Trophoblast cell (in vitro differentiated cells and primary cell): ENCODE results near the gene PFDN2. TPM values are rescaled to one million over a fixed set of nuclear protein-coding genes. Genes with fewer than 3 reads are reported as not detected.

ENCODE experiments used
- DNase-seq, 2 donors: peaks; one replicate each; pipeline ENCODE4 v3.0.0-alpha.2; 2016
- H2AFZ ChIP-seq: 2 replicates; pipeline ENCODE4 v1.6.1; 2013; ENCODE audit warnings: low read length, moderate library complexity, mild to moderate bottlenecking; ENCODE audit not compliant: insufficient read depth, poor library complexity
- H2AK5ac ChIP-seq: 2 replicates; pipeline ENCODE4 v1.6.1; 2013; ENCODE audit warnings: mild to moderate bottlenecking, low read length
- H2BK120ac ChIP-seq: 2 replicates; pipeline ENCODE4 v1.6.1; 2013; ENCODE audit warnings: low read length, mild to moderate bottlenecking, moderate library complexity; ENCODE audit not compliant: insufficient read depth, poor library complexity
- H2BK12ac ChIP-seq: 2 replicates; pipeline ENCODE4 v1.6.1; 2013; ENCODE audit warnings: mild to moderate bottlenecking, low read length, moderate library complexity
- H2BK5ac ChIP-seq: 2 replicates; pipeline ENCODE4 v1.6.1; 2013; ENCODE audit warnings: low read length, low read depth, moderate library complexity, mild to moderate bottlenecking; ENCODE audit not compliant: poor library complexity
- H3K14ac ChIP-seq: 2 replicates; pipeline ENCODE4 v1.6.1; 2013; ENCODE audit warnings: mild to moderate bottlenecking, low read length
- H3K18ac ChIP-seq: 2 replicates; pipeline ENCODE4 v1.6.1; 2013; ENCODE audit warnings: mild to moderate bottlenecking, low read length
- H3K23ac ChIP-seq: 2 replicates; pipeline ENCODE4 v1.6.1; 2013; ENCODE audit warnings: low read length
- H3K27ac ChIP-seq: 2 replicates; pipeline ENCODE4 v1.5.1; 2013; ENCODE audit warnings: low read depth, mild to moderate bottlenecking, inconsistent platforms, low read length, moderate library complexity
- H3K27me3 ChIP-seq: 2 replicates; pipeline ENCODE4 v1.6.1; 2013; ENCODE audit warnings: inconsistent platforms, mild to moderate bottlenecking, low read length, moderate library complexity; ENCODE audit not compliant: insufficient read depth
- H3K36me3 ChIP-seq, 2 experiments: 1 replicate in 1 of 2; 2 replicates in 1 of 2; pipeline ENCODE4 v1.6.1; 2013; ENCODE audit warnings: low read length in 2 of 2, mild to moderate bottlenecking in 2 of 2, moderate library complexity in 1 of 2; ENCODE audit not compliant: insufficient read depth in 2 of 2, control insufficient read depth in 1 of 2
- H3K4ac ChIP-seq: 2 replicates; pipeline ENCODE4 v1.6.1; 2013; ENCODE audit warnings: low read depth, mild to moderate bottlenecking, low read length, moderate library complexity
- H3K4me1 ChIP-seq, 2 experiments: 1 replicate in 1 of 2; 2 replicates in 1 of 2; pipeline ENCODE4 v1.6.1; 2013; ENCODE audit warnings: low read length in 2 of 2, mild to moderate bottlenecking in 2 of 2, moderate library complexity in 1 of 2; ENCODE audit not compliant: insufficient read depth in 2 of 2, control insufficient read depth in 1 of 2
- H3K4me2 ChIP-seq: 2 replicates; pipeline ENCODE4 v1.6.1; 2013; ENCODE audit warnings: inconsistent platforms, mild to moderate bottlenecking, low read length, moderate library complexity
- H3K4me3 ChIP-seq: 2 replicates; pipeline ENCODE4 v1.5.1; 2013; ENCODE audit warnings: mild to moderate bottlenecking, low read depth, low read length, inconsistent platforms
- H3K79me1 ChIP-seq: one replicate; pipeline ENCODE4 v1.6.1; 2013; ENCODE audit warnings: low read length
- H3K79me2 ChIP-seq: 2 replicates; pipeline ENCODE4 v1.6.1; 2013; ENCODE audit warnings: low read length, mild to moderate bottlenecking; ENCODE audit not compliant: control insufficient read depth, insufficient read depth, poor library complexity
- H3K9ac ChIP-seq: 2 replicates; pipeline ENCODE4 v1.6.1; 2013; ENCODE audit warnings: mild to moderate bottlenecking, low read length
- H3K9me3 ChIP-seq: 2 replicates; pipeline ENCODE4 v1.6.1; 2013; ENCODE audit warnings: low read depth, mild to moderate bottlenecking, control low read depth, inconsistent platforms, low read length; ENCODE audit not compliant: insufficient read depth
- H4K12ac ChIP-seq: 2 replicates; pipeline ENCODE4 v1.6.1; 2013; ENCODE audit warnings: low read depth, mild to moderate bottlenecking, low read length, moderate library complexity
- H4K8ac ChIP-seq: 2 replicates; pipeline ENCODE4 v1.6.1; 2013; ENCODE audit warnings: low read depth, mild to moderate bottlenecking, low read length, moderate library complexity
- H4K91ac ChIP-seq: one replicate; pipeline ENCODE4 v1.6.1; 2013; ENCODE audit warnings: low read depth, mild to moderate bottlenecking, low read length, moderate library complexity
- WGBS: extraction: QIAGEN DNeasy Blood & Tissue Kit; methylation state at CpG from one replicate; pipeline ENCODE4 v1.1.7; 2013; ENCODE audit warnings: missing lambda C conversion rate; ENCODE audit not compliant: insufficient read length, insufficient coverage; ENCODE audit errors: extremely low coverage; 5-methylcytosine and 5-hydroxymethylcytosine counted together
- polyA plus RNA-seq: library from polyadenylated mRNA; stranded (reverse); fragments of 200-250 nt; gene quantifications from 2 replicates; pipeline ENCODE4 v1.2.3, GENCODE V29; 2013

Gene PFDN2
- polyA plus RNA-seq: 263 and 270 TPM in 2 replicates

- peak within 1 kb of the TSS; percentile 77 for H3K4me2 ChIP-seq
- H2BK120ac ChIP-seq: peak within 1 kb of the TSS; percentile 5
- H4K91ac ChIP-seq: peak within 1 kb of the TSS; percentile 45
- peak within 1 kb of the TSS; percentile 14 for H2BK12ac ChIP-seq
- peak within 1 kb of the TSS; percentile 61 for H2AFZ ChIP-seq
- peak within 1 kb of the TSS; percentile 33 for H3K14ac ChIP-seq
- H3K9me3 ChIP-seq: peaks cover 2% of the 10 kb centered on the region
- H3K23ac ChIP-seq: no peak within 1 kb of the TSS
- peak within 1 kb of the TSS; percentile 74 for H2AK5ac ChIP-seq
- H3K4me1 ChIP-seq: peaks cover 9 to 11% of the 10 kb centered on the region in 2 experiments
- peak within 1 kb of the TSS; percentile 90 for H3K27ac ChIP-seq
- H3K27me3 ChIP-seq: no peaks in the 10 kb centered on the region
- H3K79me2 ChIP-seq: peaks cover 10% of the 10 kb centered on the region
- peak within 1 kb of the TSS; percentile 8 for H3K18ac ChIP-seq
- peaks cover 5% of the 10 kb centered on the region for H3K79me1 ChIP-seq
- peak within 1 kb of the TSS; percentile 45 for H4K12ac ChIP-seq
- H4K8ac ChIP-seq: peak within 1 kb of the TSS; percentile 67
- H3K36me3 ChIP-seq: peaks cover 19 to 27% of the 10 kb centered on the region in 2 experiments
- DNase-seq: peak; percentile 89 to 92
- H2BK5ac ChIP-seq: peak within 1 kb of the TSS; percentile 29
- no CpG with 5 or more reads among the region's 58 CpGs for WGBS
- H3K4me3 ChIP-seq: peak within 1 kb of the TSS; percentile 95
- H3K9ac ChIP-seq: peak within 1 kb of the TSS; percentile 90
- peak within 1 kb of the TSS; percentile 32 for H3K4ac ChIP-seq
Observed at GRCh38 chr1:161117759-161118581, at the start of gene PFDN2, which contains the start of gene NIT1. Gene PFDN2, minus strand, starts transcription at chr1:161118037. Its CDS starts 11 bp downstream, at chr1:161118026. Gene NIT1, plus strand, starts transcription at chr1:161118105. Its CDS starts 72 bp downstream, at chr1:161118177.

- DNase-seq: peak in 1 of 2 donors; percentile 16
- peak overlapping the region; percentile 97 for H3K4me2 ChIP-seq
- H3K4ac ChIP-seq: no peak overlapping the region
- H2BK5ac ChIP-seq: no peak overlapping the region
- H3K9ac ChIP-seq: peak overlapping the region; percentile 84
- H3K27ac ChIP-seq: peak overlapping the region; percentile 7
- H3K79me1 ChIP-seq: no peaks in the 10 kb centered on the region
- H2BK120ac ChIP-seq: no peak overlapping the region
- peak overlapping the region; percentile 85 for H3K4me3 ChIP-seq
- H3K18ac ChIP-seq: peak overlapping the region; percentile 19
- peak overlapping the region; percentile 16 for H4K91ac ChIP-seq
- peaks cover 2% of the 10 kb centered on the region for H3K9me3 ChIP-seq
- peaks cover 8 to 9% of the 10 kb centered on the region in 2 experiments for H3K4me1 ChIP-seq
- H3K23ac ChIP-seq: no peak overlapping the region
- H3K14ac ChIP-seq: peak overlapping the region; percentile 65
- H2BK12ac ChIP-seq: no peak overlapping the region
- peak overlapping the region; percentile 78 for H4K8ac ChIP-seq
- peaks cover 27 to 44% of the 10 kb centered on the region in 2 experiments for H3K36me3 ChIP-seq
- peak overlapping the region; percentile 23 for H2AK5ac ChIP-seq
- H4K12ac ChIP-seq: peak overlapping the region; percentile 34
- WGBS: no CpG with 5 or more reads among the region's 33 CpGs
- H3K79me2 ChIP-seq: no peaks in the 10 kb centered on the region
- no peaks in the 10 kb centered on the region for H3K27me3 ChIP-seq
- H2AFZ ChIP-seq: peak overlapping the region; percentile 70
Observed at GRCh38 chr1:161166669-161167548, 49.1 kb upstream of the PFDN2 start.

- H2BK120ac ChIP-seq: no peak within 1 kb of the TSS
- H3K4ac ChIP-seq: no peak within 1 kb of the TSS
- peak within 1 kb of the TSS; percentile 85 for H3K4me3 ChIP-seq
- peak within 1 kb of the TSS; percentile 34 for H4K12ac ChIP-seq
- H3K36me3 ChIP-seq: peaks cover 26 to 45% of the 10 kb centered on the region in 2 experiments
- H3K4me1 ChIP-seq: peaks cover 8 to 9% of the 10 kb centered on the region in 2 experiments
- peak within 1 kb of the TSS; percentile 65 for H3K14ac ChIP-seq
- H2AK5ac ChIP-seq: peak within 1 kb of the TSS; percentile 23
- no peak within 1 kb of the TSS for H2BK12ac ChIP-seq
- peak within 1 kb of the TSS; percentile 97 for H3K4me2 ChIP-seq
- no peaks in the 10 kb centered on the region for H3K79me2 ChIP-seq
- WGBS: no CpG with 5 or more reads among the region's 54 CpGs
- peak; percentile 97 to 98 for DNase-seq
- no peaks in the 10 kb centered on the region for H3K79me1 ChIP-seq
- H3K9ac ChIP-seq: peak within 1 kb of the TSS; percentile 84
- peak within 1 kb of the TSS; percentile 16 for H4K91ac ChIP-seq
- peak within 1 kb of the TSS; percentile 70 for H2AFZ ChIP-seq
- H3K18ac ChIP-seq: peak within 1 kb of the TSS; percentile 19
- no peaks in the 10 kb centered on the region for H3K27me3 ChIP-seq
- peaks cover 2% of the 10 kb centered on the region for H3K9me3 ChIP-seq
- H4K8ac ChIP-seq: peak within 1 kb of the TSS; percentile 78
- peak within 1 kb of the TSS; percentile 29 for H3K27ac ChIP-seq
- peak within 1 kb of the TSS; percentile 21 for H2BK5ac ChIP-seq
- H3K23ac ChIP-seq: no peak within 1 kb of the TSS
Observed at GRCh38 chr1:161165742-161166668, 48.2 kb upstream of the PFDN2 start, which contains the start of gene PPOX. Gene PPOX, plus strand, starts transcription at chr1:161166426. Its CDS starts 422 bp downstream, at chr1:161166848.
